HFFc6 (cell line): ENCODE results near the gene RBKS. TPM values are rescaled to one million over a fixed set of nuclear protein-coding genes. Genes with fewer than 3 reads are reported as not detected.

ENCODE experiments used
- DNase-seq: peaks from one replicate; pipeline ENCODE4 v3.0.0-alpha.2; 2018
- H3K27ac Mint-ChIP-seq: 2 replicates; pipeline ENCODE4 v1.8.0; 2020; ENCODE audit warnings: mild to moderate bottlenecking, mixed read lengths
- H3K27me3 Mint-ChIP-seq: 2 replicates; pipeline ENCODE4 v1.8.0; 2021; ENCODE audit warnings: mild to moderate bottlenecking, moderate library complexity, mixed read lengths; ENCODE audit not compliant: insufficient read depth
- H3K36me3 Mint-ChIP-seq: 2 replicates; pipeline ENCODE4 v1.8.0; 2021; ENCODE audit warnings: low read depth, mixed read lengths
- H3K4me1 Mint-ChIP-seq: 2 replicates; pipeline ENCODE4 v1.8.0; 2020; ENCODE audit warnings: low read depth, mixed read lengths
- H3K4me3 Mint-ChIP-seq: 2 replicates; pipeline ENCODE4 v1.8.0; 2020; ENCODE audit warnings: mild to moderate bottlenecking, moderate library complexity, mixed read lengths
- H3K9me3 Mint-ChIP-seq: 2 replicates; pipeline ENCODE4 v1.8.0; 2020; ENCODE audit warnings: mild to moderate bottlenecking, mixed read lengths
- CTCF ChIP-seq: fragments of 200-600 bp; sonication (generic); IDR thresholded peaks from 2 replicates; pipeline ENCODE4 v1.5.0; 2021; ENCODE audit warnings: antibody characterized with exemption, mild to moderate bottlenecking
- total RNA-seq, 6 experiments: library from RNA; stranded (reverse); fragmentation: NEBNext Ultra II Directional; extraction: Animal tissue kit (Norgen Biotek cat#: 25700); gene quantifications; 2 replicates in 1 of 6; 3 replicates in 5 of 6; pipeline ENCODE4 v1.2.3, GENCODE V29; 2021

Gene RBKS
- total RNA-seq, 6 experiments from 2014 or later: 1.8 to 3.1 (median 2.7) TPM

DNA sequence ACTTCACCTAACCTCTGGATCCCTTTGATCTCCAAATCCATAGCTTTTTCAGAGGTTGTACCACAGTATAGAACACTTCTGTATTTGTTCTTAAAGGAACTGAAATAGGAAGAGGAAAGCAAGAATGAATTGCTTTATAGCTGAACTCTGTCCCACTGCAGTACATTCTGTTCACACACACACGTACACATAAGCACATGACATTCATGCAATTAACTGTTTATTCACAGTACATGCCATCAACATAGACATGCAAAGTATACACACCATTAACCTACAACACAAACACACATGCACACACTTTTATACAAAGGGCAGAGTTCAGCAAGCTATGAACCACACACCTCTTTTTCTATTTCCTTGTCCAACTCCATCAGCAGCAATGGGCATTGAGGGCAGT is 75.4 kb downstream of the RBKS start:
- Mint-ChIP-seq H3K9me3 (no peaks in the 10 kb centered on the region), H3K27me3 (no peaks in the 10 kb centered on the region), H3K27ac (no peak overlapping the region), H3K4me1 (peaks cover 24% of the 10 kb centered on the region), H3K4me3 (no peak overlapping the region), H3K36me3 (0 out of 2 replicates have a peak, but pooled peaks cover 3% of the 10 kb centered on the region)
- no peak for TF ChIP-seq CTCF
- no peak for DNase-seq

DNA sequence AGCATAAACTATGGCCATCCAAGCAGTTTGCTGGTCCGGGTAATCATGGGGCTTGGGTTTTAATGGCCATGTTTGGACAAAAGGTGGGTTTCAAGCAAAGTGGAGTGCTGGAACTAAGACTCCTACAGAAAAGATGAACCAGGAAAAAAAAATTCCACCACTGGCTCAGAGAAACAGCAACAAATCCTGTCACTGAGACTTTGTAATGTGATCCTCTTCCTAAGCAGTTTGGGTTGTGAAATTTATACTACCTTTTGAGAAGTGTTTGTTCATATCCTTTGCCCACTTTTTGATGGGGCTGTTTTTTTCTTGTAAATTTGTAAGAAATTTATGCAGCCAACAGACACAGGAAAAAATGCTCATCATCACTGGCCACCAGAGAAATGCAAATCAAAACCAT is 78.4 kb downstream of the RBKS start:
- H3K4me3 Mint-ChIP-seq: no peak overlapping the region
- H3K9me3 Mint-ChIP-seq: no peaks in the 10 kb centered on the region
- peaks cover 54% of the 10 kb centered on the region for H3K4me1 Mint-ChIP-seq
- H3K36me3 Mint-ChIP-seq: no peaks in the 10 kb centered on the region
- H3K27ac Mint-ChIP-seq: no peak overlapping the region
- no peak for DNase-seq
- TF ChIP-seq CTCF: no peak
- H3K27me3 Mint-ChIP-seq: no peaks in the 10 kb centered on the region

GRCh38 chr2:27810455-27810854 is 79.7 kb downstream of the RBKS start:
- DNase-seq: no peak
- Mint-ChIP-seq H3K27me3 (no peaks in the 10 kb centered on the region), H3K27ac (peak overlapping the region; percentile 65)

DNA sequence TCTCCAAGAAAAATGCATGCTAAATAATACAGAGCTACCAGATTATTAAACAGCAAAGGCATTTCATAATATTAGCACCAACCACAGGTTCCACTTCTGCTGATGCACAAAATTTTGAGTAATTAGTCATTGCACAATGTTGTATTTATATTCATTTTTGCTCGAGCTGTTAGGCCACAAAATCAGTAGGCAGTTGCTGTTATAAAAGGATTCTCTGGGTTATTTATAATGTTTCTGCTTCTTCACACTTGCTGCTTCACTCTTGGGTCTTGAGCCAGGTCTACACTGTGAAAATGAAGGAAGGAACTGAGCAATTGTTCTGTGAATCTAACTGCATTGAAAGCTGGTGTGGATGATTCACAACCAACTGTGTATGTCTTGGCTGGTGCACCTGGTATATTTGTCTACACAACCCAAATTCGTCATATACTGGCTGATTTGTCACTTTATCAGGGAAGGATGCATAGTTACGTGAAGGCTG is 80.4 kb downstream of the RBKS start:
- H3K4me1 Mint-ChIP-seq: peaks cover 61% of the 10 kb centered on the region
- H3K27ac Mint-ChIP-seq: peak overlapping the region; percentile 65
- no peaks in the 10 kb centered on the region for H3K36me3 Mint-ChIP-seq
- H3K9me3 Mint-ChIP-seq: no peaks in the 10 kb centered on the region
- no peaks in the 10 kb centered on the region for H3K27me3 Mint-ChIP-seq
- no peak for TF ChIP-seq CTCF
- DNase-seq: peak; percentile 67
- H3K4me3 Mint-ChIP-seq: peak overlapping the region; percentile 42

More at GRCh38 chr2:27810455-27810854, 79.7 kb downstream of the RBKS start:
- Mint-ChIP-seq H3K4me1 (peaks cover 54% of the 10 kb centered on the region), H3K4me3 (peak overlapping the region; percentile 42), H3K9me3 (no peaks in the 10 kb centered on the region), H3K36me3 (no peaks in the 10 kb centered on the region)
- TF ChIP-seq CTCF: no peak

GRCh38 chr2:27808984-27809383 is 81.2 kb downstream of the RBKS start:
- no peak for TF ChIP-seq CTCF
- Mint-ChIP-seq H3K36me3 (no peaks in the 10 kb centered on the region), H3K4me1 (peaks cover 67% of the 10 kb centered on the region), H3K4me3 (no peak overlapping the region), H3K27ac (peak overlapping the region; percentile 40; the same call in 1 of the 2 replicates), H3K9me3 (no peaks in the 10 kb centered on the region), H3K27me3 (no peaks in the 10 kb centered on the region)
- no peak for DNase-seq

- Mint-ChIP-seq H3K36me3 (no peaks in the 10 kb centered on the region), H3K27me3 (no peaks in the 10 kb centered on the region), H3K4me1 (peaks cover 73% of the 10 kb centered on the region), H3K27ac (peak overlapping the region; percentile 40), H3K9me3 (no peaks in the 10 kb centered on the region), H3K4me3 (no peak overlapping the region)
- no peak for TF ChIP-seq CTCF
- no peak for DNase-seq
Measured at GRCh38 chr2:27808418-27808817, 81.8 kb downstream of the RBKS start.
